ENCODE data around the gene WNT9B. TPM values are rescaled to one million over a fixed set of nuclear protein-coding genes. Genes with fewer than 3 reads are reported as not detected.

WNT9B gene
- total and polyA plus RNA-seq, 9 of the 15 experiments (the other 6 are each of a cell fraction or from before 2014, with no cell fraction given): not detected

DNA sequence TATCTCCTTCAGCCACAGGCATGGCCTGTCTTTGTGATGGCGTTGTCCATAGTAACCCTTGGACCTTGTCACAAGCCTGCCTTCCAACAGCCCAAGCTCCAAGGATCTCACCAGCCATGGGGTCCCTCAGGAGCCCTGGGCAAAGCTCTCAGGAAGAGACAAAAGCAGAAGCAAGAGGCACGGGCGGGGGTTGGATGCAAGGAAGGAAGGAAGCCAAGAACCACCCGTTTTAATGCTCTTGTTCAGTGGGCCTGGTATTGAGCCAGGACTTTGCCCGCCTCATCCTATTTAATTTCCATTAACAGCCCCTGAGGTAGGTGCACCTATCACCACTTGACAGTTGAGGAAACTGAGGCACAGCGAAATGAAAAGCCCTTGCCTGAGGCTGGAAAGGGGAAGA is 39.3 kb downstream of the WNT9B start (continued):
- TF ChIP-seq SMARCB1 (IDR thresholded peaks at IDR 0.05; ENCODE audit: insufficient read length, low read depth) (no peak), PHF20 (IDR thresholded peaks at IDR 0.05; ENCODE audit: partially characterized antibody) (no peak), HOXB6 (CRISPR knock-in tag; IDR thresholded peaks at IDR 0.05; ENCODE audit: borderline replicate concordance) (no peak), CREM (IDR thresholded peaks at IDR 0.05; ENCODE audit: low read depth) (no peak), ZNF707 (CRISPR knock-in tag; conservative IDR thresholded peaks at IDR 0.05) (no peak)
- TF ChIP-seq, protein P1, sequence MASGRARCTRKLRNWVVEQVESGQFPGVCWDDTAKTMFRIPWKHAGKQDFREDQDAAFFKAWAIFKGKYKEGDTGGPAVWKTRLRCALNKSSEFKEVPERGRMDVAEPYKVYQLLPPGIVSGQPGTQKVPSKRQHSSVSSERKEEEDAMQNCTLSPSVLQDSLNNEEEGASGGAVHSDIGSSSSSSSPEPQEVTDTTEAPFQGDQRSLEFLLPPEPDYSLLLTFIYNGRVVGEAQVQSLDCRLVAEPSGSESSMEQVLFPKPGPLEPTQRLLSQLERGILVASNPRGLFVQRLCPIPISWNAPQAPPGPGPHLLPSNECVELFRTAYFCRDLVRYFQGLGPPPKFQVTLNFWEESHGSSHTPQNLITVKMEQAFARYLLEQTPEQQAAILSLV (tag; IDR thresholded peaks at IDR 0.05): no peak
- TF ChIP-seq, protein P2, sequence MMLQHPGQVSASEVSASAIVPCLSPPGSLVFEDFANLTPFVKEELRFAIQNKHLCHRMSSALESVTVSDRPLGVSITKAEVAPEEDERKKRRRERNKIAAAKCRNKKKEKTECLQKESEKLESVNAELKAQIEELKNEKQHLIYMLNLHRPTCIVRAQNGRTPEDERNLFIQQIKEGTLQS (IDR thresholded peaks at IDR 0.05): no peak
- TF ChIP-seq, protein P2 (CRISPR knock-in tag; conservative IDR thresholded peaks at IDR 0.05): no peak
- TF ChIP-seq, protein P3, sequence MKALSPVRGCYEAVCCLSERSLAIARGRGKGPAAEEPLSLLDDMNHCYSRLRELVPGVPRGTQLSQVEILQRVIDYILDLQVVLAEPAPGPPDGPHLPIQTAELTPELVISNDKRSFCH (CRISPR knock-in tag; IDR thresholded peaks at IDR 0.05): no peak
- TF ChIP-seq, protein P3 (tag; IDR thresholded peaks at IDR 0.05): no peak
- TF ChIP-seq, protein P4, sequence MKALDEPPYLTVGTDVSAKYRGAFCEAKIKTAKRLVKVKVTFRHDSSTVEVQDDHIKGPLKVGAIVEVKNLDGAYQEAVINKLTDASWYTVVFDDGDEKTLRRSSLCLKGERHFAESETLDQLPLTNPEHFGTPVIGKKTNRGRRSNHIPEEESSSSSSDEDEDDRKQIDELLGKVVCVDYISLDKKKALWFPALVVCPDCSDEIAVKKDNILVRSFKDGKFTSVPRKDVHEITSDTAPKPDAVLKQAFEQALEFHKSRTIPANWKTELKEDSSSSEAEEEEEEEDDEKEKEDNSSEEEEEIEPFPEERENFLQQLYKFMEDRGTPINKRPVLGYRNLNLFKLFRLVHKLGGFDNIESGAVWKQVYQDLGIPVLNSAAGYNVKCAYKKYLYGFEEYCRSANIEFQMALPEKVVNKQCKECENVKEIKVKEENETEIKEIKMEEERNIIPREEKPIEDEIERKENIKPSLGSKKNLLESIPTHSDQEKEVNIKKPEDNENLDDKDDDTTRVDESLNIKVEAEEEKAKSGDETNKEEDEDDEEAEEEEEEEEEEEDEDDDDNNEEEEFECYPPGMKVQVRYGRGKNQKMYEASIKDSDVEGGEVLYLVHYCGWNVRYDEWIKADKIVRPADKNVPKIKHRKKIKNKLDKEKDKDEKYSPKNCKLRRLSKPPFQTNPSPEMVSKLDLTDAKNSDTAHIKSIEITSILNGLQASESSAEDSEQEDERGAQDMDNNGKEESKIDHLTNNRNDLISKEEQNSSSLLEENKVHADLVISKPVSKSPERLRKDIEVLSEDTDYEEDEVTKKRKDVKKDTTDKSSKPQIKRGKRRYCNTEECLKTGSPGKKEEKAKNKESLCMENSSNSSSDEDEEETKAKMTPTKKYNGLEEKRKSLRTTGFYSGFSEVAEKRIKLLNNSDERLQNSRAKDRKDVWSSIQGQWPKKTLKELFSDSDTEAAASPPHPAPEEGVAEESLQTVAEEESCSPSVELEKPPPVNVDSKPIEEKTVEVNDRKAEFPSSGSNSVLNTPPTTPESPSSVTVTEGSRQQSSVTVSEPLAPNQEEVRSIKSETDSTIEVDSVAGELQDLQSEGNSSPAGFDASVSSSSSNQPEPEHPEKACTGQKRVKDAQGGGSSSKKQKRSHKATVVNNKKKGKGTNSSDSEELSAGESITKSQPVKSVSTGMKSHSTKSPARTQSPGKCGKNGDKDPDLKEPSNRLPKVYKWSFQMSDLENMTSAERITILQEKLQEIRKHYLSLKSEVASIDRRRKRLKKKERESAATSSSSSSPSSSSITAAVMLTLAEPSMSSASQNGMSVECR (CRISPR knock-in tag; IDR thresholded peaks at IDR 0.05): no peak
- TF ChIP-seq, protein P5, sequence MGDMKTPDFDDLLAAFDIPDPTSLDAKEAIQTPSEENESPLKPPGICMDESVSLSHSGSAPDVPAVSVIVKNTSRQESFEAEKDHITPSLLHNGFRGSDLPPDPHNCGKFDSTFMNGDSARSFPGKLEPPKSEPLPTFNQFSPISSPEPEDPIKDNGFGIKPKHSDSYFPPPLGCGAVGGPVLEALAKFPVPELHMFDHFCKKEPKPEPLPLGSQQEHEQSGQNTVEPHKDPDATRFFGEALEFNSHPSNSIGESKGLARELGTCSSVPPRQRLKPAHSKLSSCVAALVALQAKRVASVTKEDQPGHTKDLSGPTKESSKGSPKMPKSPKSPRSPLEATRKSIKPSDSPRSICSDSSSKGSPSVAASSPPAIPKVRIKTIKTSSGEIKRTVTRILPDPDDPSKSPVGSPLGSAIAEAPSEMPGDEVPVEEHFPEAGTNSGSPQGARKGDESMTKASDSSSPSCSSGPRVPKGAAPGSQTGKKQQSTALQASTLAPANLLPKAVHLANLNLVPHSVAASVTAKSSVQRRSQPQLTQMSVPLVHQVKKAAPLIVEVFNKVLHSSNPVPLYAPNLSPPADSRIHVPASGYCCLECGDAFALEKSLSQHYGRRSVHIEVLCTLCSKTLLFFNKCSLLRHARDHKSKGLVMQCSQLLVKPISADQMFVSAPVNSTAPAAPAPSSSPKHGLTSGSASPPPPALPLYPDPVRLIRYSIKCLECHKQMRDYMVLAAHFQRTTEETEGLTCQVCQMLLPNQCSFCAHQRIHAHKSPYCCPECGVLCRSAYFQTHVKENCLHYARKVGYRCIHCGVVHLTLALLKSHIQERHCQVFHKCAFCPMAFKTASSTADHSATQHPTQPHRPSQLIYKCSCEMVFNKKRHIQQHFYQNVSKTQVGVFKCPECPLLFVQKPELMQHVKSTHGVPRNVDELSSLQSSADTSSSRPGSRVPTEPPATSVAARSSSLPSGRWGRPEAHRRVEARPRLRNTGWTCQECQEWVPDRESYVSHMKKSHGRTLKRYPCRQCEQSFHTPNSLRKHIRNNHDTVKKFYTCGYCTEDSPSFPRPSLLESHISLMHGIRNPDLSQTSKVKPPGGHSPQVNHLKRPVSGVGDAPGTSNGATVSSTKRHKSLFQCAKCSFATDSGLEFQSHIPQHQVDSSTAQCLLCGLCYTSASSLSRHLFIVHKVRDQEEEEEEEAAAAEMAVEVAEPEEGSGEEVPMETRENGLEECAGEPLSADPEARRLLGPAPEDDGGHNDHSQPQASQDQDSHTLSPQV (IDR thresholded peaks at IDR 0.05): no peak
- TF ChIP-seq, protein P6, sequence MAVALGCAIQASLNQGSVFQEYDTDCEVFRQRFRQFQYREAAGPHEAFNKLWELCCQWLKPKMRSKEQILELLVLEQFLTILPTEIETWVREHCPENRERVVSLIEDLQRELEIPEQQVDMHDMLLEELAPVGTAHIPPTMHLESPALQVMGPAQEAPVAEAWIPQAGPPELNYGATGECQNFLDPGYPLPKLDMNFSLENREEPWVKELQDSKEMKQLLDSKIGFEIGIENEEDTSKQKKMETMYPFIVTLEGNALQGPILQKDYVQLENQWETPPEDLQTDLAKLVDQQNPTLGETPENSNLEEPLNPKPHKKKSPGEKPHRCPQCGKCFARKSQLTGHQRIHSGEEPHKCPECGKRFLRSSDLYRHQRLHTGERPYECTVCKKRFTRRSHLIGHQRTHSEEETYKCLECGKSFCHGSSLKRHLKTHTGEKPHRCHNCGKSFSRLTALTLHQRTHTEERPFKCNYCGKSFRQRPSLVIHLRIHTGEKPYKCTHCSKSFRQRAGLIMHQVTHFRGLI (CRISPR knock-in tag; IDR thresholded peaks at IDR 0.05): no peak

All from K562 (cell line).